ENCODE results near the gene TTC39C. TPM values are rescaled to one million over a fixed set of nuclear protein-coding genes. Genes with fewer than 3 reads are reported as not detected.

Gene TTC39C
- total and polyA plus RNA-seq, 2 of the 8 experiments (the other 6 are each of a cell fraction or from before 2014, with no cell fraction given) = 8.1 to 79.1 TPM

GRCh38 chr18:24071029-24071428 is 56.5 kb downstream of the TTC39C start:
- no peak overlapping the region for H3K4ac ChIP-seq (replicated peaks; ENCODE audit: insufficient read length, low read depth, low read length)
- H4K5ac ChIP-seq (ENCODE audit: insufficient read length, low read depth, low read length) = no peak overlapping the region
- H2BK120ac ChIP-seq (replicated peaks; ENCODE audit: low read depth, low read length) = no peak overlapping the region
- no peak overlapping the region for H4K8ac ChIP-seq (ENCODE audit: extremely low read depth, insufficient read depth, low read length)
- no peaks in the 10 kb centered on the region for H3K27me3 ChIP-seq (replicated peaks in 1 of 4; ENCODE audit: control insufficient read depth in 3 of 4, extremely low read depth in 1 of 4, insufficient read depth in 3 of 4, low read length in 3 of 4)
- H2BK15ac ChIP-seq (ENCODE audit: low read length) = no peak overlapping the region
- no peak overlapping the region for H3K9ac ChIP-seq (replicated peaks in 1 of 4; ENCODE audit: extremely low read depth in 1 of 4, low read depth in 3 of 4, low read length in 3 of 4)
- no peaks in the 10 kb centered on the region; the same call in 1 of the 2 replicates for H3K79me1 ChIP-seq (ENCODE audit: low read depth, low read length)
- no peak overlapping the region for H3K23ac ChIP-seq (ENCODE audit: insufficient read length)
- ChIA-PET CTCF (ENCODE audit: partially characterized antibody) (no interaction called here), POLR2A (ENCODE audit: partially characterized antibody) (no interaction called here)
- H3K14ac ChIP-seq (ENCODE audit: insufficient read length) = no peak overlapping the region
- H2AK5ac ChIP-seq (ENCODE audit: low read depth, low read length) = no peak overlapping the region
- H4K20me1 ChIP-seq (replicated peaks in 1 of 2; ENCODE audit: control insufficient read depth in 1 of 2, insufficient read depth in 2 of 2, low read length in 2 of 2) = no peaks in the 10 kb centered on the region
- 88% methylated on average over 9 of the region's 9 CpGs; no CpG with 5 or more reads in 1 of the 2 experiments for WGBS, 2 experiments (ENCODE audit: extremely low coverage in 1 of 2, insufficient coverage in 1 of 2, insufficient read length in 1 of 2, insufficient replicate concordance in 2 of 2, low coverage in 1 of 2, low lambda C conversion rate in 2 of 2, missing lambda C conversion rate in 1 of 2)
- no peak overlapping the region for H3K27ac ChIP-seq (ENCODE audit: low read depth, low read length)
- no peak overlapping the region for H2BK5ac ChIP-seq (ENCODE audit: low read depth, low read length)
- no peak for DNase-seq (ENCODE audit: low read depth in 1 of 2, low spot score in 2 of 2)
- no peak overlapping the region for H3K56ac ChIP-seq (replicated peaks; ENCODE audit: insufficient read length, low read depth, low read length)
- H2BK12ac ChIP-seq (ENCODE audit: low read depth, low read length) = no peak overlapping the region
- no peak overlapping the region for H4K91ac ChIP-seq (replicated peaks; ENCODE audit: insufficient read length, low read length)
- FAIRE-seq = no peak
- H3K18ac ChIP-seq (ENCODE audit: extremely low read depth, low read length) = no peak overlapping the region
- H3K9me3 ChIP-seq (ENCODE audit: insufficient read depth in 2 of 2, low read depth in 1 of 2, low read length in 1 of 2) = no peaks in the 10 kb centered on the region
- H2BK20ac ChIP-seq (ENCODE audit: low read length) = no peak overlapping the region
- H3K36me3 ChIP-seq (ENCODE audit: control insufficient read depth in 2 of 4, insufficient read depth in 4 of 4, low read length in 3 of 4) = peaks cover 0 to 7% (median 0%) of the 10 kb centered on the region in 4 experiments; a peak in 3 of 8 replicates
- no peak overlapping the region for H3K4me2 ChIP-seq (ENCODE audit: insufficient read depth in 1 of 2, low read depth in 2 of 2, low read length in 2 of 2)
- H3K4me1 ChIP-seq (replicated peaks in 1 of 4; ENCODE audit: control insufficient read depth in 3 of 4, insufficient read depth in 4 of 4, low read length in 3 of 4) = no peaks in the 10 kb centered on the region
- no peak overlapping the region for H2AFZ ChIP-seq (ENCODE audit: low read length)
- TF ChIP-seq POLR2AphosphoS5 (IDR thresholded peaks at IDR 0.05; ENCODE audit: low read depth, low read length) (no peak), TCF12 (IDR thresholded peaks at IDR 0.05; ENCODE audit: low read depth, low read length) (no peak), NANOG (IDR thresholded peaks at IDR 0.05; ENCODE audit: insufficient read depth, low read depth, low read length, poor library complexity, severe bottlenecking) (no peak), NRF1 (IDR thresholded peaks at IDR 0.05; ENCODE audit: low read depth, low read length) (no peak), BACH1 (IDR thresholded peaks at IDR 0.05; ENCODE audit: low read length) (no peak), GABPA (IDR thresholded peaks at IDR 0.05; ENCODE audit: borderline replicate concordance, insufficient read depth, low read length) (no peak), TAF7 (optimal IDR thresholded peaks at IDR 0.05; ENCODE audit: borderline replicate concordance, low read depth, low read length) (no peak), MAFK (IDR thresholded peaks at IDR 0.05; ENCODE audit: low read depth, low read length) (no peak), BCL11A (IDR thresholded peaks at IDR 0.05; ENCODE audit: low read depth in 2 of 2, low read length in 2 of 2) (no peak), SP4 (IDR thresholded peaks at IDR 0.05; ENCODE audit: low read length) (no peak), MAX (IDR thresholded peaks at IDR 0.05) (no peak), HDAC6 (IDR thresholded peaks at IDR 0.05; ENCODE audit: low read depth, low read length) (no peak)
- no peaks in the 10 kb centered on the region for H3K79me2 ChIP-seq (ENCODE audit: control insufficient read depth in 1 of 2, insufficient read depth in 2 of 2, low read length in 2 of 2)
- no peaks in the 10 kb centered on the region; the same call in 1 of the 2 replicates for H3K23me2 ChIP-seq (ENCODE audit: low read depth, low read length)
- no peak overlapping the region for H3K4me3 ChIP-seq (ENCODE audit: extremely low read depth in 1 of 4, insufficient read depth in 2 of 4, low read depth in 3 of 4, low read length in 4 of 4)

Data from H1 (cell line).